Measurements from ENCODE around the gene RRAGC.

DNA sequence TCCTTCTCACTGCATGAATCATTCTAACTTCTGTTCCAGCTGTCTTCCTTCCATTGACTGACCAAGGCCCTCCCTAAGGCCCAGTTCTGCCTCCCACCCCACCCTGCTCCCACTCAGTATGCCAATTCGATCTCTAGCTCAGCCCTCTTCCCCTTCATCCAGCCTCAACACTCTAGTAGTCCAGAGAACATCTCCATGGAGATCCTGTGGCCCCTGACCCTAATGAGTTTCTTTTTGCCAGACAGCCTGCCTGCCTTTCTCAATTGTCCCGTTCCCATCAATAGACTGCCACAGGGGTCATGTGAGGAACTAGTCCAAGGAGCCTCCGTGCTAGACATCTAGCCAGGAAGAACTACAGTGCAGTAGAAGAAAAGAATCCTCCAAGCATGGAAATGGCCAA, 26.4 kb downstream of the RRAGC start:
- TF ChIP-seq, protein P1, sequence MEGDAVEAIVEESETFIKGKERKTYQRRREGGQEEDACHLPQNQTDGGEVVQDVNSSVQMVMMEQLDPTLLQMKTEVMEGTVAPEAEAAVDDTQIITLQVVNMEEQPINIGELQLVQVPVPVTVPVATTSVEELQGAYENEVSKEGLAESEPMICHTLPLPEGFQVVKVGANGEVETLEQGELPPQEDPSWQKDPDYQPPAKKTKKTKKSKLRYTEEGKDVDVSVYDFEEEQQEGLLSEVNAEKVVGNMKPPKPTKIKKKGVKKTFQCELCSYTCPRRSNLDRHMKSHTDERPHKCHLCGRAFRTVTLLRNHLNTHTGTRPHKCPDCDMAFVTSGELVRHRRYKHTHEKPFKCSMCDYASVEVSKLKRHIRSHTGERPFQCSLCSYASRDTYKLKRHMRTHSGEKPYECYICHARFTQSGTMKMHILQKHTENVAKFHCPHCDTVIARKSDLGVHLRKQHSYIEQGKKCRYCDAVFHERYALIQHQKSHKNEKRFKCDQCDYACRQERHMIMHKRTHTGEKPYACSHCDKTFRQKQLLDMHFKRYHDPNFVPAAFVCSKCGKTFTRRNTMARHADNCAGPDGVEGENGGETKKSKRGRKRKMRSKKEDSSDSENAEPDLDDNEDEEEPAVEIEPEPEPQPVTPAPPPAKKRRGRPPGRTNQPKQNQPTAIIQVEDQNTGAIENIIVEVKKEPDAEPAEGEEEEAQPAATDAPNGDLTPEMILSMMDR (IDR thresholded peaks at IDR 0.05), result no peak
- TF ChIP-seq POLR2AphosphoS5 (IDR thresholded peaks at IDR 0.05) (no peak), POLR2A (IDR thresholded peaks at IDR 0.05) (no peak)

Data from prostate gland (tissue), 2 donors.